ENCODE measurements around the gene ZNF714.
A peak's percentile ranks its signal among the peaks of the same experiment; 100 is the strongest.
"Not testable (repeated sequence)": the region's sequence is repeated elsewhere in the genome, so short reads cannot be mapped to it uniquely, and the experiment has no call there.

Gene ZNF714

DNA sequence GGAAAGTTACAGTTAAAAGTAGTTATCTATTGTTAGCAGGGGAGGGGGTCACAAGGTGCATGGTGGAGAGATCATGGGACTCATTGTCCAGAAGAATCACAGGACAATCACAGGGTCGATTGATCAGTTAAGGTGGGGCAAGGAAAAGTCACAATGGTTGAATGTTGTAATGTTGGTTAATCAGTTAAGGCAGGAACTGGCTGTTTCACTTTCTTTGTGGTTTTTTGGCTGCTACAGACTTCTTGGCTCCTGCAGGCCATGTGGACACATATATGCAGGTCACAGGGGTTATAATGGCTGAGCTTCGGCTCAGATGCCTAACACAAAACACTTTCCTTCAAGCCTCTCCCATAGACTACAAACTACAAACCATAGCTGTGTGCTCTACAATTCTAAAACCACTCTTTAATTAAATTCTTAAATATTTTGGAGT, 52.9 kb downstream of the ZNF714 start:
- no peaks in the 10 kb centered on the region for H3K27me3 ChIP-seq (ENCODE audit: insufficient read depth, low read length)
- H3K27ac ChIP-seq (ENCODE audit: low read length), result no peak overlapping the region
- no peaks in the 10 kb centered on the region for H3K36me3 ChIP-seq (ENCODE audit: insufficient read depth, low read depth, low read length)
- no peak overlapping the region for H3K9ac ChIP-seq (ENCODE audit: low read depth, low read length)
- no peak overlapping the region for H3K4me3 ChIP-seq (ENCODE audit: low read length)
- peaks cover under 1% of the 10 kb centered on the region; the same call in 1 of the 2 replicates for H3K4me1 ChIP-seq (ENCODE audit: insufficient read depth, low read length)
- no peaks in the 10 kb centered on the region; the same call in 1 of the 2 replicates for H3K9me3 ChIP-seq (ENCODE audit: insufficient read depth, low read depth, low read length)

GRCh38 chr19:21135433-21135832, 53.4 kb downstream of the ZNF714 start:
- no peaks in the 10 kb centered on the region; the same call in 1 of the 2 replicates for H3K9me3 ChIP-seq (ENCODE audit: insufficient read depth, low read depth, low read length)
- H3K4me3 ChIP-seq (ENCODE audit: low read length), result no peak overlapping the region
- no peak overlapping the region for H3K27ac ChIP-seq (ENCODE audit: low read length)
- H3K36me3 ChIP-seq (ENCODE audit: insufficient read depth, low read depth, low read length), result no peaks in the 10 kb centered on the region
- no peak overlapping the region for H3K9ac ChIP-seq (ENCODE audit: low read depth, low read length)
- no peaks in the 10 kb centered on the region for H3K27me3 ChIP-seq (ENCODE audit: insufficient read depth, low read length)
- H3K4me1 ChIP-seq (ENCODE audit: insufficient read depth, low read length), result no peaks in the 10 kb centered on the region; the same call in 1 of the 2 replicates

GRCh38 chr19:21138130-21138529, 56.1 kb downstream of the ZNF714 start:
- Histone ChIP-seq H3K9me3 (ENCODE audit: insufficient read depth, low read depth, low read length) (no peaks in the 10 kb centered on the region), H3K27me3 (ENCODE audit: insufficient read depth, low read length) (no peaks in the 10 kb centered on the region), H3K27ac (ENCODE audit: low read length) (no peak overlapping the region), H3K4me3 (ENCODE audit: low read length) (no peak overlapping the region), H3K4me1 (ENCODE audit: insufficient read depth, low read length) (peaks cover 2% of the 10 kb centered on the region; the same call in 1 of the 2 replicates), H3K36me3 (ENCODE audit: insufficient read depth, low read depth, low read length) (peaks cover 1% of the 10 kb centered on the region; the same call in 1 of the 2 replicates), H3K9ac (ENCODE audit: low read depth, low read length) (no peak overlapping the region)

DNA sequence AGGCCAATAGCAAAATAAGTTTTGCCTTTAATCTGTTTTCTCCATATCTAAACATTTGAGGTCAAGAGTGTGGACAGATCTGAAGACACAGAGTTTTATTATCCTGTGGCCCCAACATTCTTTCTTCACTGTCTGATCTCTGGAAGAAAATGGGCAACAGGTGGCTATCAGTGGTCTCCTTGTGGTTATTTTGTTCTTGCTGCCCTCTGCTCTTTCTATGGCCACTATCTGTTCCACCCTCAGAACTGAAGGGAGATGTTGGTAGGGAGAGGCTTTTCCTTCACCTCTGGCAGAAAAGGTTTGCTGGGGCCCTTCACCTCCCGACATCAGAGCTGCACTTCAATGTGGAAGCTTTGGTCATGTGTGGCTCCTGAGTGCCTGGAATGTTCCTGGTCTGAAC, 59.0 kb downstream of the ZNF714 start:
- H3K27me3 ChIP-seq (ENCODE audit: insufficient read depth, low read length); H3K4me3 ChIP-seq (ENCODE audit: low read length); H3K4me1 ChIP-seq (ENCODE audit: insufficient read depth, low read length); H3K9ac ChIP-seq (ENCODE audit: low read depth, low read length); H3K9me3 ChIP-seq (ENCODE audit: insufficient read depth, low read depth, low read length); H3K27ac ChIP-seq (ENCODE audit: low read length): not testable (repeated sequence)
- H3K36me3 ChIP-seq (ENCODE audit: insufficient read depth, low read depth, low read length), result peaks cover 30% of the 10 kb centered on the region

GRCh38 chr19:21141787-21142464, 59.9 kb downstream of the ZNF714 start, which contains the start of gene ZNF431:
Gene ZNF431 (plus strand): TSS chr19:21142040. CDS start chr19:21142184, 144 bp downstream.
- Histone ChIP-seq H3K36me3 (ENCODE audit: insufficient read depth, low read depth, low read length) (peaks cover 39% of the 10 kb centered on the region), H3K9ac (ENCODE audit: low read depth, low read length) (peak within 1 kb of the TSS; percentile 98), H3K9me3 (ENCODE audit: insufficient read depth, low read depth, low read length) (peaks cover 9% of the 10 kb centered on the region), H3K27ac (ENCODE audit: low read length) (peak within 1 kb of the TSS; percentile 86), H3K27me3 (ENCODE audit: insufficient read depth, low read length) (no peaks in the 10 kb centered on the region), H3K4me1 (ENCODE audit: insufficient read depth, low read length) (peaks cover 2% of the 10 kb centered on the region; the same call in 1 of the 2 replicates), H3K4me3 (ENCODE audit: low read length) (peak within 1 kb of the TSS; percentile 97)

DNA sequence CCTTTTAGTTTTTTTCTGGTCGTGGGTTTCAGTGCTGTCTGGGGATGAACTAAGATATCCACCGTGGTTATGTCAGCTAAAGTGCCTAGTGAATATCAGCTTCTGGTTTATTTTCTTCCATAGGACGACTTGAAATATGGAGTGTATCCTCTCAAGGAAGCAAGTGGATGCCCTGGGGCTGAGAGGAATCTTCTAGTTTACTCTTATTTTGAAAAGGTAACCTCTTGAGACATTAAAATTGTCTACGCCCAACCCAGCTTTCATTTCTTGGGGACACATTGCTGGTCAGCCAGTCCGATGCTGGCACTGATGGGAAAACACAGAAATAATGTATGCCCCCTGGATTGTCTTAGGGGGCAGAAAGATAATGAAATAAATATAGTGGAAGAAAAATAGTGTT, 61.4 kb downstream of the ZNF714 start:
- Histone ChIP-seq H3K4me3 (ENCODE audit: low read length) (peak overlapping the region; percentile 97), H3K9ac (ENCODE audit: low read depth, low read length) (peak overlapping the region; percentile 98; the same call in 1 of the 2 replicates), H3K27me3 (ENCODE audit: insufficient read depth, low read length) (no peaks in the 10 kb centered on the region), H3K27ac (ENCODE audit: low read length) (no peak overlapping the region), H3K4me1 (ENCODE audit: insufficient read depth, low read length) (peaks cover 2% of the 10 kb centered on the region; the same call in 1 of the 2 replicates), H3K9me3 (ENCODE audit: insufficient read depth, low read depth, low read length) (peaks cover 24% of the 10 kb centered on the region), H3K36me3 (ENCODE audit: insufficient read depth, low read depth, low read length) (peaks cover 54% of the 10 kb centered on the region)

DNA sequence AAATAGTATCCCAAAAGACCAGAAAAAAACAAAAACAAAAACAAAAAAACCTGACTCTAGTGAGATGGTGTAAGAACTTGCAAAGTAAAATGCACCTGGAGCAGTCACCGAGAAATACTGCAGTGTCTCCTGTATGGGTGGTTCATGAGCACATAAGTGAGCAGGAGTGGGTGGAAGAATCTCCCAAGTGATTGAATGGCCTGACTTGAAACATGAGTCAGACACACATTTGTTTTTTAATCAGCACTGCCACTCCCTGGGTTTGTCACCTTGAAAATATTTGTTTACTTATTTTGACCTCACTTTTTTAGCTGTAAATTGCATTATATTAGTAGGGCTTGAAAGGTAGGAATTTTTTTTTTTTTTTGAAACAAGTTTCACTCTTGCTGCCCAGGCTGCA, 61.9 kb downstream of the ZNF714 start:
- peaks cover 28% of the 10 kb centered on the region for H3K9me3 ChIP-seq (ENCODE audit: insufficient read depth, low read depth, low read length)
- no peaks in the 10 kb centered on the region for H3K27me3 ChIP-seq (ENCODE audit: insufficient read depth, low read length)
- H3K9ac ChIP-seq (ENCODE audit: low read depth, low read length), result no peak overlapping the region
- peak overlapping the region; percentile 97; the same call in 1 of the 2 replicates for H3K4me3 ChIP-seq (ENCODE audit: low read length)
- peaks cover 58% of the 10 kb centered on the region for H3K36me3 ChIP-seq (ENCODE audit: insufficient read depth, low read depth, low read length)
- no peak overlapping the region for H3K27ac ChIP-seq (ENCODE audit: low read length)
- H3K4me1 ChIP-seq (ENCODE audit: insufficient read depth, low read length), result peaks cover 2% of the 10 kb centered on the region; the same call in 1 of the 2 replicates

GRCh38 chr19:21147540-21147939, 65.5 kb downstream of the ZNF714 start:
- peaks cover 31% of the 10 kb centered on the region for H3K9me3 ChIP-seq (ENCODE audit: insufficient read depth, low read depth, low read length)
- H3K27ac ChIP-seq (ENCODE audit: low read length), result no peak overlapping the region
- peaks cover 95% of the 10 kb centered on the region for H3K36me3 ChIP-seq (ENCODE audit: insufficient read depth, low read depth, low read length)
- no peak overlapping the region for H3K4me3 ChIP-seq (ENCODE audit: low read length)
- peaks cover 2% of the 10 kb centered on the region; the same call in 1 of the 2 replicates for H3K4me1 ChIP-seq (ENCODE audit: insufficient read depth, low read length)
- H3K27me3 ChIP-seq (ENCODE audit: insufficient read depth, low read length), result no peaks in the 10 kb centered on the region
- H3K9ac ChIP-seq (ENCODE audit: low read depth, low read length), result no peak overlapping the region

- Histone ChIP-seq H3K27ac (ENCODE audit: low read length) (no peak overlapping the region), H3K4me3 (ENCODE audit: low read length) (no peak overlapping the region), H3K4me1 (ENCODE audit: insufficient read depth, low read length) (no peaks in the 10 kb centered on the region), H3K9ac (ENCODE audit: low read depth, low read length) (no peak overlapping the region), H3K36me3 (ENCODE audit: insufficient read depth, low read depth, low read length) (peaks cover 100% of the 10 kb centered on the region), H3K9me3 (ENCODE audit: insufficient read depth, low read depth, low read length) (peaks cover 31% of the 10 kb centered on the region), H3K27me3 (ENCODE audit: insufficient read depth, low read length) (no peaks in the 10 kb centered on the region)
Measured at GRCh38 chr19:21148681-21149080, 66.7 kb downstream of the ZNF714 start.

DNA sequence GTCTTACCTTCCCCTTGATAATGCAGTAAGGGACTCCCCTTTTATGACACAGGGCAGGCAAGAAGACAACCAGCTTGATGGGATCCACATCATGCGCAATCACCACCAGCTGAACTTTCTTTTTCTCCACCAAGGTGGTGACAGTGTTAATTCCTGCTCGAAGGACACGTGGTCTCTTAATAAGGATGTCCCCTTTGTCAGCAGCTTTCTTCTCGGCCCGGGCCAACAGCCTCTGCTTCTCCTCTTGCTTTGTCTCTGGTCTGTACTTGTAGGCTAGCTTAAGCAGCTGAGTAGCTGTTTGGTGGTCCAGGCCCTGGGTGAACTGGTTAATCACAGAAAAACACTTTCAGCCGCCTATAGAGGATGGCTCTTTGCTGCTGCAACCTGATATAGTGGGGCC, 67.9 kb downstream of the ZNF714 start:
- Histone ChIP-seq H3K27ac (ENCODE audit: low read length) (no peak overlapping the region), H3K4me1 (ENCODE audit: insufficient read depth, low read length) (no peaks in the 10 kb centered on the region), H3K9ac (ENCODE audit: low read depth, low read length) (no peak overlapping the region), H3K4me3 (ENCODE audit: low read length) (no peak overlapping the region), H3K27me3 (ENCODE audit: insufficient read depth, low read length) (no peaks in the 10 kb centered on the region), H3K36me3 (ENCODE audit: insufficient read depth, low read depth, low read length) (peaks cover 89% of the 10 kb centered on the region), H3K9me3 (ENCODE audit: insufficient read depth, low read depth, low read length) (peaks cover 31% of the 10 kb centered on the region)

DNA sequence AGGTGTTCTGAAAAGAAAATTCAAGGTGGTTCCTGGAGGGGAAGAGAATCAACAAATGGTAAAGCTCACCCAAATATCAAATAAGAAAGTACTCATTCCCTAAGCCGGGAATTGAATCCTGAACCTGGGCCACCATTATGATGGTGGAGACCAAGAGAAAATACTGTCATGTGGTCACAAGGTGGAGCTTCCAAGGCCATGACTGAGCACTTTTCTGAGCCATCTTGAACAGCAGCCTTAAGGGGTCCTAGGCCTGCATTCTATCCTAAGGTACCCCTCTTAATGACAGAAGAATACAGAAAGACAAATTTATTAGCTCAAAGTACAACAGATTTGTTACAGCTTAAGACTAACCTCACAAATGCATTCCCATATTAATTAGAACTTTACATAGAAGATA, 69.5 kb downstream of the ZNF714 start:
- Histone ChIP-seq H3K27me3 (ENCODE audit: insufficient read depth, low read length) (no peaks in the 10 kb centered on the region), H3K36me3 (ENCODE audit: insufficient read depth, low read depth, low read length) (peaks cover 77% of the 10 kb centered on the region), H3K4me3 (ENCODE audit: low read length) (no peak overlapping the region), H3K4me1 (ENCODE audit: insufficient read depth, low read length) (no peaks in the 10 kb centered on the region), H3K9ac (ENCODE audit: low read depth, low read length) (no peak overlapping the region), H3K9me3 (ENCODE audit: insufficient read depth, low read depth, low read length) (peaks cover 26% of the 10 kb centered on the region), H3K27ac (ENCODE audit: low read length) (no peak overlapping the region)

DNA sequence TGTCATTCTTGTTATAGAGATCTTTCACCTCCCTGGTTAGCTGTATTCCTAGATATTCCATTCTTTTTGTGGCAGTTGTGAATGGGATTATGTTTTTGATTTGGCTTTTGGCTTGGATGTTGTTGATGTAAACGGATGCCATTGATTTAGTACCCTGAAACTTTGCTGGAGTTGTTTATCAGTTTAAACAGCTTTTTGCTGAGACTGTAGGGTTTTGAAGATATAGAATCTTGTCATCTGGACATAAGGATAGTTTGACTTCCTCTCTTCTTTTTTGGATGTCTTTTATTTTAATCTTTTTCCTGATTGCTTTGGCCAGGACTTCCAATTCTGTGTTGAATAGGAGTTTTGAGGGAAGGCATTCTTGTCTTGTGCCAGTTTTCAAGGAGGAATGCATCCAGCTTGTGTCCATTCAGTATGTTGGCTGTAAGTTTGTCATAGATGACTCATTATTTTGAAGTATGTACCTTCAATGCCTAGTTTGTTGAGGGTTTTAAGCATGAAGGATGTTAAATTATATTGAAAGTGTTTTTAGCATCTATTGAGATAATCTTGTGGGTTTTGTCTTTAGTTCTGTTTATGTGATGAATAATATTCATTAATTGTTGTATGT, 76.6 kb downstream of the ZNF714 start:
- peaks cover 47% of the 10 kb centered on the region for H3K36me3 ChIP-seq (ENCODE audit: insufficient read depth, low read depth, low read length)
- H3K4me3 ChIP-seq (ENCODE audit: low read length), result no peak overlapping the region
- H3K4me1 ChIP-seq (ENCODE audit: insufficient read depth, low read length), result no peaks in the 10 kb centered on the region
- no peak overlapping the region for H3K27ac ChIP-seq (ENCODE audit: low read length)
- H3K27me3 ChIP-seq (ENCODE audit: insufficient read depth, low read length), result no peaks in the 10 kb centered on the region
- no peak overlapping the region for H3K9ac ChIP-seq (ENCODE audit: low read depth, low read length)
- H3K9me3 ChIP-seq (ENCODE audit: insufficient read depth, low read depth, low read length), result no peaks in the 10 kb centered on the region
